Smooth muscle cell (in vitro differentiated cells): ENCODE measurements around the gene PACSIN1. TPM values are rescaled to one million over a fixed set of nuclear protein-coding genes. Genes with fewer than 3 reads are reported as not detected.

ENCODE experiments used
- DNase-seq: peaks from one replicate; lab custom pipeline; 2025; ENCODE audit not compliant: unreplicated experiment; lab: John Stamatoyannopoulos, UW
- H2AFZ ChIP-seq: fragments of 200-600 bp; sonication (generic); 2 replicates; pipeline ENCODE4 v1.6.0; 2016; ENCODE audit warnings: antibody characterized with exemption, low read depth, mild to moderate bottlenecking
- H3F3A ChIP-seq: fragments of 200-600 bp; sonication (generic); 2 replicates; pipeline ENCODE4 v1.6.0; 2017; ENCODE audit warnings: antibody characterized with exemption, low read depth
- H3K27ac ChIP-seq: fragments of 200-600 bp; sonication (generic); 2 replicates; pipeline ENCODE4 v1.5.1; 2016; ENCODE audit warnings: low read depth, mild to moderate bottlenecking
- H3K27me3 ChIP-seq: fragments of 200-600 bp; sonication (generic); 2 replicates; pipeline ENCODE4 v1.6.1; 2016; ENCODE audit warnings: low read depth, mild to moderate bottlenecking
- H3K36me3 ChIP-seq: fragments of 200-600 bp; sonication (generic); 2 replicates; pipeline ENCODE4 v1.5.1; 2016; ENCODE audit warnings: low read depth
- H3K4me1 ChIP-seq: fragments of 200-600 bp; sonication (generic); 2 replicates; pipeline ENCODE4 v1.5.1; 2016; ENCODE audit warnings: low read depth
- H3K4me2 ChIP-seq: fragments of 200-600 bp; sonication (generic); 2 replicates; pipeline ENCODE4 v1.6.0; 2016; ENCODE audit warnings: mild to moderate bottlenecking
- H3K4me3 ChIP-seq: fragments of 200-600 bp; sonication (generic); 2 replicates; pipeline ENCODE4 v1.5.1; 2016; ENCODE audit warnings: mild to moderate bottlenecking
- H3K79me2 ChIP-seq: fragments of 200-600 bp; sonication (generic); 2 replicates; pipeline ENCODE4 v1.6.0; 2016; ENCODE audit warnings: low read depth, mild to moderate bottlenecking
- H3K9ac ChIP-seq: fragments of 200-600 bp; sonication (generic); 2 replicates; pipeline ENCODE4 v1.6.0; 2016; ENCODE audit warnings: low read depth
- H3K9me3 ChIP-seq: fragments of 200-600 bp; sonication (generic); replicated peaks from 2 replicates; pipeline ENCODE4 v1.5.1; 2016; ENCODE audit warnings: low read depth
- H4K20me1 ChIP-seq: fragments of 200-600 bp; sonication (generic); 2 replicates; pipeline ENCODE4 v1.6.0; 2016; ENCODE audit warnings: low read depth
- WGBS: methylation state at CpG from one replicate; pipeline ENCODE4 v1.1.7; 2016; ENCODE audit warnings: low lambda C conversion rate; 5-methylcytosine and 5-hydroxymethylcytosine counted together
- polyA plus RNA-seq: library from polyadenylated mRNA; unstranded; fragments of >200 nt; fragmentation: Nextera tagmentation; extraction: Ambion mirVana; gene quantifications from 2 replicates; pipeline ENCODE4 v1.2.1, GENCODE V29; 2016
- total RNA-seq: library from RNA; depleted of rRNA; stranded (reverse); fragments of >200 nt; gene quantifications from 2 replicates; pipeline ENCODE4 v1.2.3, GENCODE V29; 2014
- TF ChIP-seq, protein P1 (sequence below): fragments of 200-600 bp; sonication (generic); IDR thresholded peaks from 2 replicates; pipeline ENCODE4 v1.5.1; 2017; ENCODE audit warnings: borderline replicate concordance, mild to moderate bottlenecking, antibody characterized with exemption; ENCODE audit not compliant: insufficient read depth, poor library complexity, severe bottlenecking

PACSIN1 gene
- total and polyA plus RNA-seq, 2 experiments from 2014 or later: not detected

- H3K9me3 ChIP-seq: no peaks in the 10 kb centered on the region
- no peaks in the 10 kb centered on the region for H3K4me1 ChIP-seq
- TF ChIP-seq, protein P1, sequence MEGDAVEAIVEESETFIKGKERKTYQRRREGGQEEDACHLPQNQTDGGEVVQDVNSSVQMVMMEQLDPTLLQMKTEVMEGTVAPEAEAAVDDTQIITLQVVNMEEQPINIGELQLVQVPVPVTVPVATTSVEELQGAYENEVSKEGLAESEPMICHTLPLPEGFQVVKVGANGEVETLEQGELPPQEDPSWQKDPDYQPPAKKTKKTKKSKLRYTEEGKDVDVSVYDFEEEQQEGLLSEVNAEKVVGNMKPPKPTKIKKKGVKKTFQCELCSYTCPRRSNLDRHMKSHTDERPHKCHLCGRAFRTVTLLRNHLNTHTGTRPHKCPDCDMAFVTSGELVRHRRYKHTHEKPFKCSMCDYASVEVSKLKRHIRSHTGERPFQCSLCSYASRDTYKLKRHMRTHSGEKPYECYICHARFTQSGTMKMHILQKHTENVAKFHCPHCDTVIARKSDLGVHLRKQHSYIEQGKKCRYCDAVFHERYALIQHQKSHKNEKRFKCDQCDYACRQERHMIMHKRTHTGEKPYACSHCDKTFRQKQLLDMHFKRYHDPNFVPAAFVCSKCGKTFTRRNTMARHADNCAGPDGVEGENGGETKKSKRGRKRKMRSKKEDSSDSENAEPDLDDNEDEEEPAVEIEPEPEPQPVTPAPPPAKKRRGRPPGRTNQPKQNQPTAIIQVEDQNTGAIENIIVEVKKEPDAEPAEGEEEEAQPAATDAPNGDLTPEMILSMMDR: peak; percentile 51
- no peak for DNase-seq
- no peak overlapping the region for H3K4me2 ChIP-seq
- H3K4me3 ChIP-seq: no peak overlapping the region
- H3K27ac ChIP-seq: no peak overlapping the region
- no peak overlapping the region for H2AFZ ChIP-seq
- WGBS: 54% methylated on average over 6 of the region's 6 CpGs
- H3K9ac ChIP-seq: no peak overlapping the region
- no peaks in the 10 kb centered on the region for H4K20me1 ChIP-seq
- H3K79me2 ChIP-seq: no peaks in the 10 kb centered on the region
- no peaks in the 10 kb centered on the region for H3F3A ChIP-seq
- H3K27me3 ChIP-seq: peaks cover 8% of the 10 kb centered on the region
- no peaks in the 10 kb centered on the region for H3K36me3 ChIP-seq
Measured at GRCh38 chr6:34459899-34460593, 5.8 kb upstream of the PACSIN1 start.

- no peaks in the 10 kb centered on the region for H4K20me1 ChIP-seq
- H3K4me2 ChIP-seq: no peak overlapping the region
- H3K4me1 ChIP-seq: peaks cover 4% of the 10 kb centered on the region
- no peak overlapping the region for H3K27ac ChIP-seq
- no peaks in the 10 kb centered on the region for H3K9me3 ChIP-seq
- H3K9ac ChIP-seq: no peak overlapping the region
- H3K4me3 ChIP-seq: no peak overlapping the region
- H3K79me2 ChIP-seq: no peaks in the 10 kb centered on the region
- no peak overlapping the region for H2AFZ ChIP-seq
- no peak for DNase-seq
- peaks cover 16% of the 10 kb centered on the region for H3K27me3 ChIP-seq
- TF ChIP-seq, protein P1: no peak
- H3F3A ChIP-seq: no peaks in the 10 kb centered on the region
- no peaks in the 10 kb centered on the region for H3K36me3 ChIP-seq
- WGBS: 83% methylated on average over 5 of the region's 5 CpGs
Measured at GRCh38 chr6:34460796-34461507, 4.9 kb upstream of the PACSIN1 start.

DNA sequence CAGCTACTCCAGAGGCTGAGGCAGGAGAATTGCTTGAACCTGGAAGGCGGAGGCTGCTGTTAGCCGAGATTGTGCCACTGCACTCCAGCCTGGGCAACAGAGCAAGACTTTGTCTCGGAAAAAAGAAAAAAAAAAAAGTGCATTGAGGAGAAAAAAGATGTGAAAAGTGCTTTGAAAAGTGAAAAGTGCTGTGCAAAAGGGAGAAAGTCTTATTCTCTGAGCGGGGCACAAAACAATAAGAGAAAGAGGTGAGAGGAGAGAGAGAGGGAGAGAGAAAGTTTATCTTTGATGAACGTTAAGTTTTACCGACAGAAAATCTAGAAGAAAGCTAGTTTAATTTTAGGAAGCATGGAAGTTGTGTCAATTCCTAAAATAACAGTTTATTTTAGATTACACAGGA is 3.9 kb upstream of the PACSIN1 start:
- Histone ChIP-seq H2AFZ (no peak overlapping the region), H3K27ac (no peak overlapping the region), H3K4me2 (no peak overlapping the region), H3K79me2 (no peaks in the 10 kb centered on the region), H3K27me3 (peaks cover 23% of the 10 kb centered on the region), H3K4me3 (no peak overlapping the region), H3K9ac (no peak overlapping the region), H3F3A (no peaks in the 10 kb centered on the region), H4K20me1 (no peaks in the 10 kb centered on the region), H3K4me1 (peaks cover 4% of the 10 kb centered on the region), H3K9me3 (no peaks in the 10 kb centered on the region), H3K36me3 (no peaks in the 10 kb centered on the region)
- TF ChIP-seq, protein P1: no peak
- WGBS: 85% methylated on average over 6 of the region's 6 CpGs
- no peak for DNase-seq
